ENCODE measurements around the gene SLC12A8.

The SLC12A8 gene

DNA sequence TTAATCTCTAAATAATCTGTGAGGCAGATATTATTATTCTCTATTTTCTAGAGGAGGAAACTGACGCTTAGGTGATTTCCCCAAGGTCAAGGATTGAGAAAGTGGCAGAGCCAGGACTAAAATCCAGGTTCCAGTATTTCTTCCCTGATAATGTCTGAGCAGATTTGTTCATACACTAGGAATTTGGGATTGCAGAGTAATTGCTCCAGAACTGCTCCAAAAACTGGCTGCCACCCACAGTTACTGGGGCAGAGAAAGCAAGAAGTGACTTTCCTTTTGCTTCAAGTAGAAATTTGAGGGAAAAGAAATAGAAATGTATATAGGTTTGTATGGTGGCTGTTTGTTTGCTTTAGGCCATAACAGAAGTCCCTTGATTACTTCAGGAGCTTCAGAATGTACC, 60.6 kb downstream of the SLC12A8 start:
- DNase-seq (ENCODE audit: low read depth in 2 of 2), result no peak

DNA sequence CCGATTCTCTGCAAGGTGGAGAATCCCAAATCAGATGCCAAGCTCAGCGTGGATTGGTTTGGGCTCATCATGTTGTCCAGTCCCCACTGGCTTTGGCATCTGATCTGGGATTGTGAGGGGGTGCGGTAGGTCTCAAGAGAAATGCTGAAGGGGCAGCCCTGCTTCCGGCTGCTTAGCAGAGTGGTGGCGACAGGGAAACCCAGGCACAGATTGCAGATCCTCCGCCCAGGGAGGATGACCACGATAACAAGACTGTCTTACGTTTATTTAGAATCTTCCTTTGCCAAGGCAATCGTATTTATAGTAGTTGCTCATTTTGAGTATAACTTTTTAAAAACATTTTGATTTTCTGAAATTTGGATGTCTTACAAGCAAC, 61.1 kb downstream of the SLC12A8 start:
- DNase-seq (ENCODE audit: low read depth in 2 of 2), result no peak

DNA sequence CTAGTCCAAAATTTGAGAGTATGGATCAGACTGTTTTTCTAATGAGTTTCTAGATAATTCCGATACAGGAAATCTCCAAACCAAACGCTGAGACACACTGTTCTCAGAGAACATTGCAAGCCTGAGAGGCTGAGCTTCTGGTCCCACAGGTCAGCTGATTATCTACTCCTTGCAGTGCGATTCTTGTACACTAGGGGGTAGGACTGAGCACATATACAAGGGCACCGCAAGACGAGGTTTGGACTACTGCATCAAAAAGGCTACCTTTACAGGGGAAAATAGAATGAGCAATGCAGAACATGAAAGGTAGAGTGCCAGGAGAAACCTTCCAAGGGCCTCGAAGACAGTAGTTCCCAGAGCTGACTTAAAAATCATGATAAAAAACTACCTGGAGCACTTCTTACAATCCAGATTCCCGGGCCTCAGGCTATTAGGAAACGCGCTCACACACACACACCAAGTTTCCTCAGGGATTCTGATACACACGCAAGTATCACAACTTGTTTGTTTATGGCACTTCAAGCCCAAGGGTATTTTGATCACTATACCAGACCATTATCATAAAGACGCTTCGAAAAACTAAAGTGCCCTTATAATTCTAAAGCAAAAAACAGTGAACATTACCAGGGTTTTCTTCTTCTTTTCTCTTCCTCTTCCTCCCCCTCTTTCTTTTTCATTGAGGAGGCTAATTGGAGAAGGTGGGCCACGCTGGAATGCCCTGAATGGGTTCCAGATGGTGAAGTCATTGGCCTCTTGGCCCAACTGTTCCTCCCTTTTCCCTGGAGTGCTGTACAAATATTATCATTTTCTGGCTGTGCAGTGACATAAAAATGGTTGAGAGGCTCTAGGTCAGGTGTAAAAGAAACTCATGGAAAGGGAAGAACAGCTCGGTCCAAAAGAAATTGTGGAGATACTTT, 61.8 kb downstream of the SLC12A8 start:
- DNase-seq (ENCODE audit: low read depth in 2 of 2), result peak; percentile 48 to 59

DNA sequence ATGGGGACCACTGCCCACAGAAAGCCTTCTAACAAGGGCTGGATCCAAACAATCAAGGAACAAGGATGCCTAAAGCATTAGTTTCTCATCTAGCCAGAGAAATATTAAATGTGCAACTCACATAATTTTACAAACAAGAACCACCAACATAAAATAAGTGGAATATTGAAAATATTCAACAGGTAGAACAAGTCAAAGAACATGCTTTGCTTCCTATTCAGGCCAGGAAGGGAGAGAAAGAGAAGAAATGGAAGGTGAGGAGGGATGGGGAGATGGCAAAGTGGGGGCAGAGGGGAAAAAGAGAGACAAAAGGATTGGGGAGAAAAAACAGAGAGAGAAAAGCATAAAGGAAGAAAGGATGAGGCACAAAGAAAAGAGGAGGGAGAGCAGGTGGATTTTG, 63.1 kb downstream of the SLC12A8 start:
- no peak for DNase-seq (ENCODE audit: low read depth in 2 of 2)

DNA sequence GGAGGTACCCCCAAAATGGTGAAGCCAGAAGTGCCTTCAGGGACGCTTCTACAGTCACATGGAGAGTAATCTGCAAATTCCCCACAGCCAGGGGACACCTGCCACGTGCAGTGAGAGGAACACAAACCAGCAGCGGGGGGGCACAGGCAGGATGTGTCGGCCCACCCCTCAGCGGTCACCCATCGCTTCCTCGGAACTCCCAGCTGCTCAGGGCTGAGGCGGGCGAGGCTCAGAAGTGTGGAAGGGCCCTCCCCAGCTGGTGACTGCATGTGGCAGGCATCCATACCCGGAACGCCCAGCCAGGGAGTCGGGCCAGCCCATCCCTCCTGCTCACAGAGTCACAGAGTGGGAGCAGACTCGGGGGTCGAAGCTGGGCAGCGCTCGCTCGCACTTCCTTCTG, 63.7 kb downstream of the SLC12A8 start:
- DNase-seq (ENCODE audit: low read depth in 2 of 2), result no peak

DNA sequence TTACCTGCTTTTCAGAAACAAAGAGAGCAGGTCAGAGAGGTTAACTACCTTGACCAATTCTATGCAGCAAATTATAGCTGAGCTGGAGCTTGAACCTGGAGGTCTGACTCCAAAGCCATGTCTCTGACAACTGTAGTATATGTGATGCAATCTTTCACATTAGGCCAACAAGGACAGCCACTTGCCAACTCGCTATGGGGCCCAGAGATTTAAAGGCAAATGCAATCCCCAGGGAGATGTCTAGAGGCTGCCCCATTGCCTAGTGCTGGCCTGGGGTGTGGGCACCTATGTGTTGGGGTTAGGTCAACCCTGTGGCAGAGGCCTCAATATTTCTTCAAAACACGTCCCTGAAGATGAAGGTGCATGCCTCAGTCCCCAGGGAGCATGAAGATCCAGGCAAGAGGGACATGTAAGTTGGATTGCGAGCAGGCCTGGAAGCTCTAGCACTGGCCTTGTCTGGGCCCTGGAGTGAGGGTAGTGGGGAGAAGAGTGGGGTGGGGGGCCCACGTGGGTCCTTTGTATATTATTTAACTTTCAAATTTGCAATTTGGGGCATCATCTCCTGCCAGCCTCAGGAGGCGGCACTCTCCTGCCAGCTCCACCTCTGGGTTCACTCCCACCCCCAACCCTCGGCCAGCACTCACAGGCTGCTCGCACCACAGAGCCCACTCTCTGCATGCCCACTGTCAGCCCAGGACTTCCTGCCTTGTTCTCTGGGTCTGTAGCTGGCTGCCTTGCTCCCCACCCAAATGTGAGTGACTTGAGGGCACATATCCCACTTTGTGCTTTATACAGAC, 64.3 kb downstream of the SLC12A8 start:
- DNase-seq (ENCODE audit: low read depth in 2 of 2), result no peak

DNA sequence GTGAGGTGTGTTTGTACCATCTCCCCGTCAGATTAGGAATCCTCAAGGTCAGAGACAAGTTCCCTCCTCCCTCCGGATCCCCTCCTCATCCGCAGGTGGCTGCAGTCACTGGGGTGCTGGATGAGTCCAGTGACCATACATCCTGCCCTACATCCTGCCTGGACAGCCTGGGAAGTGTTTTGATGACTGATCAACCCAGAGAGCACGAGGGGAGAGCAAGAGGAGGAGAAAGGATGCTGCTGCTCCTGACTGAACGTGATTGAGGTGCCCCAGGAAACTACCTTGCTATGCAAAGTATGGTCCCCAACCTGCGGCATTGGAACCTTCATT, 65.1 kb downstream of the SLC12A8 start:
- DNase-seq (ENCODE audit: low read depth in 2 of 2), result no peak

DNA sequence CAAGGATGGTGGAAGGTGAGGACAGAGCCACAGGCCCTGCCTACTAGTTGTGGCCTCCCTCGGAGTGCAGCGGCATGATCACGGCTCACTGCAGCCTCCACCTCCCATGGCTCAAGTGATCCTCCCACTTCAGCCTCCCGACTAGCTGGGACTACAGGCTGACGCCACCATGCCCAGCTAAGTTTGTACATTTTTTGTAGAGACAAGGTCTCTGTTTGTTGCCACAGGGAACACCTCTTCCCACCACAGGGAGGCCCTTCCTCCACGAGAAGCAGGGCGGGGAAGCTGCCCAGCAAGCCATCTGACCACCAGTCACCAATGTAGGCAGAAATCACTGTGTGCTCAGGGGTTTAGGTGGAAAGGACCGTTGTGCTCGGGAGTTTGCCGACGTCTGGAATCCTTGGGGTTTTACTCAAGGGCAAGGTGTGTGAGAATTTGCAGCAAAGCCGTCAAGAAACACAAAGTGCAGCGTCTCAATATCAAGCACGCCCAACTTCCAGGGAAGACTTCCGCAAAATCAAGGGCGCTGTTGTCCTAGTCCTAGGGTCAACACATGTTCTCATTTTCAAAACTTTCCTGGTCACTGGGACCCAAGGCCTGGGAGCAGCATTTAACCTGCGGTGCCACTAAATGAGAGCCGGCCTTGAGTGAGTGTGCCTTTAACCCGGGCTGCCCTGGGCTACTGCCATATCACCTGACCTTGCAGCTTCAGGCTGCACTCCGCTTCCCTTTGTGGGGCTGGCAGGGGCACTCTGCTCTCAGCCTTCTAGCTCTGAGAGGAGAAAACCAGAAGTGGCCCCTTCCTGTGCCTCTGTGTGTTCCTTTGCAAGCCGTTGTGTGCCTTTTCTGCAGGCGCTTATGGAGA, 65.7 kb downstream of the SLC12A8 start:
- no peak for DNase-seq (ENCODE audit: low read depth in 2 of 2)

DNA sequence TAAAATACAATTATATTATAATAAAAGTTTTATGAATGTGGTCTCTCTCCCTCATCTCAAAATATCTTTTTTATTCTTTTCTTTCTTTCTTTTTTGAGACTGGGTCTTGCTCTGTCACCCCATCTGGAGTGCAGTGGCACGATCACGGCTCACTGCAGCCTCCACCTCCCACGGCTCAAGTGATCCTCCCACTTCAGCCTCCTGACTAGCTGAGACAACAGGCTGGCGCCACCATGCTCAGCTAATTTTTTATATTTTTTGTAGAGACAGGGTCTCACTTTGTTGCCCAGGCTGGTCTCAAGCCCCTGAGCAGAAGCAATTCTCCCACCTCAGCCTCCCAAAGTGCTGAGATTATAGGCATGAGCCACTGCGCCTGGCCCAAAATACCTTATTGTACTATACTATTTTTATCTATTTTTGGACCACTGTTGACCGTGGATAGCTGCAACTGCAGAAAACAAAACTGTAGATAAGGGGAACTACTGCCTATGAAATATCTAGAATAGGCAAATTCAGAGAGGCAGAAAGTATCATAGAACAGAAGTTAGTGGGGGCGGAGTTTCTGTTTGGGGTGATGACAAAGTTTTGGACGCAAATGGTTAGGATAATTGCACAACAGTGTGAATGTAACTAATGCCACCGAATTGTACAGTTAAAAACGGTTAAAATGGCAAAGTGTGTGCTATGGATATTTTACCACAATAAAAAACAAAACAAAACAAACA, 66.6 kb downstream of the SLC12A8 start:
- DNase-seq (ENCODE audit: low read depth in 2 of 2), result no peak

DNA sequence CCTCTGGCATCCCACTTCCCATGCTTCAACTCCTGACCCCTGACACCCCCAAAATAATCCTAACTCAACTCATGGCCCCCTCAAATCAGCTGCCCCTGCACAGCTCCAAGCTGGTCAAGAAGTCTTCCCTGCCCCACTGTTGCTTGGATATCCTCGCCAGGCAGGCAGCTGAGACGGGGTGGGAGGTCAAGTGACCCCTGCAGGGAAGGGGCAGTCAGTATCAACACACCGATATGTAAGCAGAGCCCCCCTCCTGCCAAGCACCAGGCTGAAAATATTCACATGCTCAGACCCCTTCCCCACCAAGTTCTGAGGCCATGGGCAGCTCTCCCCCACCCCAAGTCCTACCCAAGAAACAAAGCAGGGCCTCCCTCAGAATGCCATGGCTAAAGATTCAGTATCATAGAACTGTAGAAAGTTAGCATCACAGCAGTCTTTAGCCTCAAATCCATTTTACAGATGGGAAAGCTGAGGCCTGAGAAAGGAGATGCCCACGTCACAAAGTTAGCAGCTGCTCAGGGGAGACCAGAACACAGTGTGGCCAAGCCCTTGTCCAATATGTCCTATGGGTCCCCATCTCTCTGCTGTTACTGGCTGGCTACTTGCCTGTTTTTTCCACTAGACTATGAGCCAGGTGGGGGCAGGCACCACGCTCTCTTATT, 67.8 kb downstream of the SLC12A8 start:
- DNase-seq (ENCODE audit: low read depth in 2 of 2), result no peak

DNA sequence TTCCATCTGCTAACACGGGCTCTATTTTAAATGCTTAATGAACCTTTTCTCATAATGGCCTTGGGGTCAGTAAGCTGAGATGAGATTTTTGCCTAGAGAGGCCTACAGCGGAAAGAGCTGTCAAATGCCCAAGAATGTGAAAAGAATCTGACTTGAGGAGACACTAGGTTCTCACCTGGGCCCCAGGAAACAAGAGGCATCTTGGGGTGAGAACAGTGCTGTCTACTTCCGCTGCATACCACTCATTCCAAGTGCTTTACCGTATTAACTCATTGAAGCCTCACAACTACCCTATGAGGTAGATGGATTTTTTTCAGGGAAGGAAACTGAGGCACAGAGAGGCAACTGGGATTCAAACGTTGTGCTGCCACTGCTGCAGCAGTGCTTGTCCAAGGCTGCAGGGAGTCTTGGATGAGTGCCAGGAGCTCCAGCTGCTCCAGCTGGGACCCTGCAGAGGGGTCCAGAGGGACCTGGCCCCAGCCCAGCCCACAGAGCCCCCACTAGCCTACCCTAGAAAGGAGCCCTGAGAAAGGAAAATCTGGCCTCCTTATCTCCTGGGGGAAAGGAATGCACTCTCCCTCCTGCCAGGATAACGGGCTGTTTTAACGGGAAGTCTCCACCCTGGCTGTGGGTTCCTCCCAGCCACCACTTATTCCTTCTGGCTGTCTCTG, 68.4 kb downstream of the SLC12A8 start:
- DNase-seq (ENCODE audit: low read depth in 2 of 2), result no peak

DNA sequence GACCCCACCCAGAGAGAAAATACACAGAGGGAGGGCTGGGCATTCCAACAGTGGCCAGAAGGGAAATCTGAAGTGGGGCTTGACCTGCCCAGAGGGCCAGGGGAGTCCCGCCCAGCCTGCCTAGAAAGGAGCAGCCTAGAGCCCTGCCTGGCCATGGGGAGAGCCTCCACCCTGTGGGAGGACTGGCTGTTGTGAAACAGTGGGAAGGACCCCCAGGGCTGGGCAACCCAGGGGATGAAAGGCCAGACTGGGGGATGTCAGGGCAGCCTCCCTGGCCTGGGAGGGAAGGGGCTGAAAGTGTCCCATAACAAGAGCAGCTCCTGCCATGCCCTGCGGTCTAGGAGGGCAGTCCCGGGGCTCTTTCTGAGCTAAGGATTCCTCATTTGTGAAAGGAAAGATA, 69.0 kb downstream of the SLC12A8 start:
- no peak for DNase-seq (ENCODE audit: low read depth in 2 of 2)

DNA sequence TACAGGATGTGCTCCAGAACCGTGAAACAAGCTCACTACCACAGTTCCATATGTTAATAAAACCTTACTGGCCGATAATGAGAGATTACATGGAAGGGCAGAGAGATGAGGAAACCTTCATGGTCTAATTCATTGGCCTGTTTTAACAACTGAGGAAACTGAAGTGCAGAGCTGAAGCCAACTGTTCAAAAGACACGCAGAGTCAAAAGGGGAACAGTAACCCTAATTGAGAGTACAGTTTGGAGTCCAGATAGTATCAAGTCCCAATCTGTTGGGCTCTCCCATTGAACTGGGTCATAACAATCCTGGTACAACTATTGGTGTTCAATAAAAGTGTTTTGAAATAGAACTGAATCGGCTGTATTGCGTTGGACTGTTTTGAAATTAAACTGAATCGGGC, 69.6 kb downstream of the SLC12A8 start:
- DNase-seq (ENCODE audit: low read depth in 2 of 2), result no peak

DNA sequence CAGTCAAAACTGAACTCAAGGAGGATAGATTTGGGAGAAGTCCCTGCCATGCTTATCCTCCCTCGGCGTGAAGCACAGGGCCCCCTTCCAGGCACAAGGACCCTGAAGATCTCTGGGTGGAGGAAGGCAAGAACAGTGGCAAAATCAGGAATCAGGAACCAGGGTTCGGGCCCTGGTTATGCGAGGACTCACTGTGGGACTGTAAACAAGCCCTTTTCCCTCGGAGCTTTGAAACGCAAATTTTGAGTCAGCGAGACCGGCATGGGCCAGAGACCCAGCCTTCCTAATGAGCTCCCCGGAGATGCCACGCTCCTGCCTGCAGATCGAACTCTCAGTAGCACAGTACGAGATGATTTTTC, 70.1 kb downstream of the SLC12A8 start:
- no peak for DNase-seq (ENCODE audit: low read depth in 2 of 2)

DNA sequence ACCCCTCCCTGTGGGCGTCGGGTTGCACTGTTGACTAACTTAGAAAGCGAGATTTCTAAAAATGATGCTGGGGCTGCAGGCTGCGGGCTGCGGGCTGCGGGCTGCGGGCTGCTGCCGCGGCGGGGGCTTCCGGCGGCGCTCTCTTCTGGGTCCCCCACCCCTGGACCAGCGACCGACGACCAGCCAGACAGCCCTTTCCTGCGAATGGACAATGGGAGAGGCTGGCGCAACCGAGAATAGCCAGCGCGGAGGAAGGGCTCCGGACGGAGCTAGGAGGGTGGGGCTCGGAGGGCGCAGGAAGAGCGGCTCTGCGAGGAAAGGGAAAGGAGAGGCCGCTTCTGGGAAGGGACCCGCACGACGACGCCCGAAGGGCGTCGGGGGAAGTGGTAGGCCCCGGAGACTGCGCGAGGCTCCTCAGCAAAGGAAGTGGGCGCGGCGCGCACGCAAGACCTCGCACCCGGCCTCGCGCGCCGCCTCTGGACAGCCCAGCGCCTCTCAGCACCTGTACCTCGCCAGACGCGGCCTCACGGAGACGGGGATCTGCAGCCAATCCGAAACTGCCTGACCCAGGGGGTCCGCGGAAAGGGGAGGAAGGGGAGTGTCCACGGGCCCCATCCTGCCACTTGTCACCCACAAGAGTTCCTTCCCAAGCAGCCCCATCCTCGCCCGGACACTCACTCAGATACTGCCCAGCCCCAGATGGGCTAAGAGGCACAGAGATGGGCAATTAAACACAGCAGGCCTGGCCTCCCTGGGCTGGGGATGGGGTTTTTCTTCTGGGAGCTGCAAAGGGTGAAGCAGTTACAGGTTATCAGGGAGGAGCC, 70.7 kb downstream of the SLC12A8 start:
- peak; percentile 54 to 76 for DNase-seq (ENCODE audit: low read depth in 2 of 2)

DNA sequence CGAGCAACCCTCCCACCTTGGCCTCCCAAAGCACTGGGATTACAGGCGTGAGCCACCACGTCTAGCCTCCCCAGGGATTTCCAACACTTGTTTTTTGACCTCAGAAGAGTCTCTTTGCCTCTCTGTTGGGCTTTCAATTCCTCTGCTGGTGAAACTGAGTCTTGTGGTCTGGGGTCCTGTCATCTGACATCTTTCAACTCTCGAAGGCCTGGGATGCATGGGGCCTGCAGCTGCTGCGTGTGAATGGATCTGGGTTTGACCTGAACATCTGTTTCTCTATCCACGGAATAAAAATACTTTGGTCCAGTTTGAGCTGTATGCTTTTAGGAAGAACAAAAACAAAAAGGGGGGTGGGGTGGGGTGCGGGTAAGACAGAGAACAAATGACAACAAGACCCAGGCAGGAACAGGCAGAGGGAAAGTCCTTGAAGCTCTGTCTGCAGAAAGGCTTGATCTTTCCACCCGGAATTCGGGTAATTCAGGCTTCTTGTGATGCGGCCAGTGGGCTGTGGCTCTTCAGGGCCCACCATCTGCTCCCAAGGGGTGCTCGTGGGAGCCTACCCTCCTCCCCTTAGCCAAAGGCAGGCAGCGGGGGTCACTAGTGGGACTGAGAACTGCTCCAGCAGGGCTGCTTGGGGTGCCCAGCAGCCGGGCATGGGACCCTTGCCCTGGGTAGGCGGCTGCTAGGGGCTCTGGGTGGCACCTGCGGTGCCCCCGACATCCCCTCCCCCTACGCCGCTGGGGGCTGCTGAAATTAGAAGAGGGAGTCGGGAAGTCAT, 71.5 kb downstream of the SLC12A8 start:
- no peak for DNase-seq (ENCODE audit: low read depth in 2 of 2)

DNA sequence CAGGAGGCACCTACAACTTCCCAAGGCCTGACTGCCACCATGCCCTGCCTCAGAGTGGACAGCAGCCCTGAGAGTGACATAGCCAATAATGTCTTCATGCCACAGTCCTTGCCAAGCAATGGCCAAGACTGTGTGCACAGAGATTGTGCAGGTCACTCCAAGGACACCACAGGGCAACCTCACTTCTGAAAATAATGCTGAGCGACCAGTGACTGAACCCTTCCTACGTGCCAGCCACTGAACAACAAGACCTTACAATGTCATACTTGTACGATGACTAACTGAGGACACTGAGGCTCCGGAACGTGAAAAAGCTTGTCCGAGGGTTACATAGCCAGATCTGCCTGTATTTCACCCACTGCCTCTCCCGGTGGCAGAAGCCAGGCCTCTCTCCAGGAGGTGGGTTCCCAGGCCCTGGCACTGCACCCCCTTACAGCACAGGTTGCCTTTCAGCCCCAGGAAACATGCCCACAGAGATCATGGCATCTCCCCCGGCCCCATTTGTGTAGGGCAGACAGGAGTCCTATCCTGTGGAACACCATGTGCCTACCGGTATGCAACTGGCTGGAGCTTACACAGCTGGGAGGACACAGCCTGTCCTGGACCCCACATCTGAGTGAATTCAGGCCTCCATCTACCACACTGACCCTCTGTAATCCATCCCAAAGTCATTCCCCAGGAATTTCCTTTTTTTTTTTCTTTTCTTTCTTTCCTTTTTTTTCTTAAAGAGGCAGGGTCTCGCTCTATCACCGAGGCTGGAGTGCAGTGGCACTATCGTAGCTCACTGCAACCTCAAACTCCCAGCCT, 72.3 kb downstream of the SLC12A8 start:
- no peak for DNase-seq (ENCODE audit: low read depth in 2 of 2)

DNA sequence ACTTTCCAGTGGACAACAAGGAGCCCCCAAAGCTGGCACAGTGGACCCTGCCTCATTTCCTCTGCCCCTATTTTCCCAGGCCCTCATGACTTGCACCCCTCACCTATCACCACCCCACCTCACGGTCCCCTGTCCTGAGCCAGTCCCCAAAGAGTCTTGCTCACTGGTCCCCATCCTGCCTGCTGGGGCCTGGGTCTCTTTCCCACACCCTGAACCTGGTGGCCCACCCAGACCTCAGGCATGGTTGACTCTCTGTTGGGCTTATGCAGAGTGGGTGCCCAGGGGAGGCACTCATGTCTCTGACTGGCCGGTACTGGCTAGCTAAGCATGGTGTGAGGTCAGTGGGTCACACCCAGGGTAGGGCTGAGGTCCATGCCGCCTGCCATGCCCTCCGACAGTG, 73.2 kb downstream of the SLC12A8 start:
- no peak for DNase-seq (ENCODE audit: low read depth in 2 of 2)

All from stimulated activated CD4-positive, alpha-beta T cell treated with anti-CD3 and anti-CD28 coated beads, Interleukin-15, amount 100 ng/mL, for 48 hours (primary cell).